Esophagus squamous epithelium (tissue), 4 donors: ENCODE results near the gene MDFI.

Source experiments
- CTCF ChIP-seq, 6 experiments: fragments of 450-650 bp in 4 of 6; fragments of 200-600 bp in 2 of 6; sonication (generic) in 2 of 6; IDR thresholded peaks; one replicate each; pipeline ENCODE4 v1.5.1; 2016 to 2019; ENCODE audit warnings: antibody characterized with exemption in 6 of 6, mild to moderate bottlenecking in 4 of 6, moderate library complexity in 4 of 6
- POLR2A ChIP-seq, 4 donors: fragments of 450-650 bp; IDR thresholded peaks; one replicate each; pipeline ENCODE4 v1.6.1; 2017; ENCODE audit warnings: antibody characterized with exemption in 4 of 4, mild to moderate bottlenecking in 4 of 4, moderate library complexity in 3 of 4

GRCh38 chr6:41589636-41590622 is 48.3 kb upstream of the MDFI start:
- TF ChIP-seq CTCF (IDR thresholded peaks at IDR 0.05) (no peak), POLR2A (IDR thresholded peaks at IDR 0.05) (no peak)
